HEK293 (cell line): ENCODE measurements around the gene HLA-DQB2.
"Not testable (repeated sequence)": the region's sequence is repeated elsewhere in the genome, so short reads cannot be mapped to it uniquely, and the experiment has no call there.

Source experiments
- CTCF ChIA-PET: fragments of 350-600 bp; formaldehyde crosslinking; extraction: SDS; loops from one replicate; lab custom pipeline; 2021; ENCODE audit warnings: antibody characterized with exemption; lab: Yijun Ruan, JAX
- POLR2A ChIA-PET: fragments of 300-600 bp; formaldehyde crosslinking; extraction: SDS; loops from one replicate; lab custom pipeline; 2020; ENCODE audit warnings: antibody characterized with exemption, inconsistent platforms; lab: Yijun Ruan, JAX
- H3K27ac ChIP-seq: fragments of 200-500 bp; sonication (Bioruptor generic); 2 replicates; pipeline ENCODE4 v1.5.1; 2014; ENCODE audit warnings: low read depth, low read length, control low read depth, inconsistent platforms; ENCODE audit errors: extremely low read depth
- H3K36me3 ChIP-seq, 2 experiments: fragments of 200-500 bp in 1 of 2; sonication (Bioruptor generic) in 1 of 2; 1 replicate in 1 of 2; 2 replicates in 1 of 2; pipeline ENCODE4 v1.5.1; 2014 to 2017; ENCODE audit warnings: inconsistent platforms in 2 of 2, low read length in 2 of 2; ENCODE audit not compliant: control insufficient read depth in 2 of 2, insufficient read depth in 1 of 2
- H3K4me1 ChIP-seq: fragments of 200-500 bp; sonication (Bioruptor generic); 2 replicates; pipeline ENCODE4 v1.5.1; 2014; ENCODE audit warnings: mild to moderate bottlenecking, low read length, inconsistent platforms; ENCODE audit not compliant: control insufficient read depth, insufficient read depth
- H3K4me3 ChIP-seq: 2 replicates; pipeline ENCODE4 v1.5.1; 2011; ENCODE audit warnings: low read depth, mild to moderate bottlenecking, control low read depth, low read length, moderate library complexity
- H3K9me3 ChIP-seq: fragments of 200-500 bp; sonication (Bioruptor generic); 2 replicates; pipeline ENCODE4 v1.5.1; 2014; ENCODE audit warnings: low read depth, low read length, inconsistent platforms; ENCODE audit not compliant: control insufficient read depth, insufficient read depth
- BCL11B ChIP-seq: fragments of 450-650 bp; formaldehyde crosslinking; IDR thresholded peaks from 2 replicates; pipeline ENCODE4 v1.5.1; 2016; ENCODE audit warnings: low read depth, missing biosample characterization, missing genetic modification characterization
- EGR2 ChIP-seq: fragments of 450-650 bp; formaldehyde crosslinking; IDR thresholded peaks from 2 replicates; pipeline ENCODE4 v1.5.1; 2016; ENCODE audit warnings: low read depth, missing biosample characterization, missing genetic modification characterization
- REPIN1 ChIP-seq: fragments of 450-650 bp; formaldehyde crosslinking; IDR thresholded peaks from 2 replicates; pipeline ENCODE4 v1.5.1; 2017; ENCODE audit warnings: missing biosample characterization, missing genetic modification characterization, low read depth
- SETDB1 ChIP-seq: IDR thresholded peaks from one replicate; pipeline ENCODE4 v1.6.1; 2017; ENCODE audit warnings: mild to moderate bottlenecking, low read length, moderate library complexity, mixed read lengths; ENCODE audit not compliant: insufficient read length
- SP2 ChIP-seq: fragments of 450-650 bp; formaldehyde crosslinking; IDR thresholded peaks from 2 replicates; pipeline ENCODE4 v1.5.1; 2016; ENCODE audit warnings: missing biosample characterization, missing genetic modification characterization
- WT1 ChIP-seq: fragments of 450-650 bp; formaldehyde crosslinking; IDR thresholded peaks from 2 replicates; pipeline ENCODE4 v1.5.1; 2016; ENCODE audit warnings: missing biosample characterization, missing genetic modification characterization
- ZNF114 ChIP-seq: fragments of 450-650 bp; formaldehyde crosslinking; IDR thresholded peaks from 2 replicates; pipeline ENCODE4 v1.5.0; 2017; ENCODE audit warnings: missing biosample characterization, missing genetic modification characterization
- ZNF157 ChIP-seq: fragments of 450-650 bp; formaldehyde crosslinking; IDR thresholded peaks from 2 replicates; pipeline ENCODE4 v1.5.1; 2016; ENCODE audit warnings: missing biosample characterization, missing genetic modification characterization
- ZNF202 ChIP-seq: fragments of 450-650 bp; formaldehyde crosslinking; IDR thresholded peaks from 2 replicates; pipeline ENCODE4 v1.5.1; 2016; ENCODE audit warnings: missing biosample characterization, missing genetic modification characterization, borderline replicate concordance
- ZNF248 ChIP-seq: fragments of 450-650 bp; formaldehyde crosslinking; IDR thresholded peaks from 2 replicates; pipeline ENCODE4 v1.5.1; 2017; ENCODE audit warnings: missing biosample characterization, missing genetic modification characterization
- ZNF274 ChIP-seq, 2 experiments: fragments of 200-500 bp in 1 of 2; fragments of 450-650 bp in 1 of 2; sonication (Bioruptor generic) in 1 of 2; formaldehyde crosslinking in 1 of 2; IDR thresholded peaks; 2 replicates each; pipeline versions ENCODE4 v1.5.1 to v1.6.1; 2014 to 2016; ENCODE audit warnings: borderline replicate concordance in 1 of 2, inconsistent platforms in 1 of 2, low read length in 1 of 2, missing biosample characterization in 1 of 2, missing genetic modification characterization in 1 of 2
- ZNF391 ChIP-seq: fragments of 450-650 bp; formaldehyde crosslinking; IDR thresholded peaks from 2 replicates; pipeline ENCODE4 v1.5.1; 2016; ENCODE audit warnings: low read depth, missing biosample characterization, missing genetic modification characterization, borderline replicate concordance
- ZNF398 ChIP-seq: fragments of 450-650 bp; formaldehyde crosslinking; IDR thresholded peaks from 2 replicates; pipeline ENCODE4 v1.5.1; 2017; ENCODE audit warnings: missing biosample characterization, missing genetic modification characterization
- ZNF423 ChIP-seq: fragments of 450-650 bp; formaldehyde crosslinking; IDR thresholded peaks from 2 replicates; pipeline ENCODE4 v1.5.1; 2016; ENCODE audit warnings: missing biosample characterization, missing genetic modification characterization
- ZNF488 ChIP-seq: fragments of 450-650 bp; formaldehyde crosslinking; IDR thresholded peaks from 2 replicates; pipeline ENCODE4 v1.5.1; 2016; ENCODE audit warnings: missing biosample characterization, missing genetic modification characterization
- ZNF514 ChIP-seq: fragments of 450-650 bp; formaldehyde crosslinking; IDR thresholded peaks from 2 replicates; pipeline ENCODE4 v1.5.1; 2016; ENCODE audit warnings: missing biosample characterization, missing genetic modification characterization
- ZNF529 ChIP-seq: fragments of 450-650 bp; formaldehyde crosslinking; IDR thresholded peaks from 2 replicates; pipeline ENCODE4 v1.5.1; 2017; ENCODE audit warnings: missing genetic modification characterization, missing biosample characterization; ENCODE audit not compliant: insufficient replicate concordance
- ZNF558 ChIP-seq: fragments of 450-650 bp; formaldehyde crosslinking; IDR thresholded peaks from 2 replicates; pipeline ENCODE4 v1.5.1; 2016; ENCODE audit warnings: missing biosample characterization, missing genetic modification characterization
- ZNF585B ChIP-seq: fragments of 450-650 bp; formaldehyde crosslinking; IDR thresholded peaks from 2 replicates; pipeline ENCODE4 v1.5.1; 2016; ENCODE audit warnings: missing biosample characterization, missing genetic modification characterization
- ZNF600 ChIP-seq: fragments of 450-650 bp; formaldehyde crosslinking; IDR thresholded peaks from 2 replicates; pipeline ENCODE4 v1.5.1; 2016; ENCODE audit warnings: missing biosample characterization, missing genetic modification characterization
- ZNF623 ChIP-seq: fragments of 450-650 bp; formaldehyde crosslinking; IDR thresholded peaks from 2 replicates; pipeline ENCODE4 v1.5.1; 2016; ENCODE audit warnings: missing biosample characterization, missing genetic modification characterization
- ZNF670 ChIP-seq: fragments of 450-650 bp; formaldehyde crosslinking; IDR thresholded peaks from 2 replicates; pipeline ENCODE4 v1.5.1; 2016; ENCODE audit warnings: missing biosample characterization, missing genetic modification characterization, low read depth
- ZNF768 ChIP-seq: fragments of 450-650 bp; formaldehyde crosslinking; IDR thresholded peaks from 2 replicates; pipeline ENCODE4 v1.5.1; 2018; ENCODE audit warnings: missing biosample characterization, mild to moderate bottlenecking, missing genetic modification characterization
- ZNF777 ChIP-seq: fragments of 450-650 bp; formaldehyde crosslinking; IDR thresholded peaks from 2 replicates; pipeline ENCODE4 v1.5.1; 2017; ENCODE audit warnings: missing biosample characterization, missing genetic modification characterization, borderline replicate concordance
- ZNF792 ChIP-seq: fragments of 450-650 bp; formaldehyde crosslinking; IDR thresholded peaks from 2 replicates; pipeline ENCODE4 v1.5.1; 2016; ENCODE audit warnings: missing biosample characterization, missing genetic modification characterization
- ZNF830 ChIP-seq: fragments of 450-650 bp; IDR thresholded peaks from 2 replicates; pipeline ENCODE4 v1.5.0; 2018; ENCODE audit warnings: missing biosample characterization, missing genetic modification characterization, low read depth, mild to moderate bottlenecking, moderate library complexity
- ZSCAN4 ChIP-seq: fragments of 450-650 bp; formaldehyde crosslinking; IDR thresholded peaks from 2 replicates; pipeline ENCODE4 v1.5.1; 2017; ENCODE audit warnings: missing biosample characterization, missing genetic modification characterization

Gene HLA-DQB2

GRCh38 chr6:32782923-32783322, 19.6 kb upstream of the HLA-DQB2 start:
- H3K36me3 ChIP-seq, H3K27ac ChIP-seq, H3K4me3 ChIP-seq, H3K4me1 ChIP-seq, POLR2A ChIA-PET, H3K9me3 ChIP-seq: not testable (repeated sequence)
- TF ChIP-seq ZNF558 (tag by site-specific recombination), result 0 out of 2 replicates have a peak, but pooled peaks have one; percentile 27
- TF ChIP-seq SETDB1, result peak; percentile 83
- peak; percentile 80 for TF ChIP-seq ZNF529 (tag by site-specific recombination)
- CTCF ChIA-PET, result interaction anchor here (0.6 to 11.3 kb wide), 4 partner anchors 9 to 367 kb away, joined by 3 to 179 read pairs (median 6); no protein-coding TSS in a partner anchor

- H3K9me3 ChIP-seq, result no peaks in the 10 kb centered on the region
- H3K4me3 ChIP-seq, result no peak overlapping the region
- ChIA-PET CTCF (interaction anchor here (1.2 kb wide), 1 partner anchor 156 kb away, joined by 3 read pairs; no protein-coding TSS in a partner anchor), POLR2A (no interaction called here)
- no peaks in the 10 kb centered on the region for H3K36me3 ChIP-seq
- no peak overlapping the region for H3K27ac ChIP-seq
- no peaks in the 10 kb centered on the region for H3K4me1 ChIP-seq
- TF ChIP-seq ZNF585B (tag by site-specific recombination) (peak; percentile 81), ZNF830 (tag by site-specific recombination) (no peak)
Measured at GRCh38 chr6:32779036-32779435, 15.7 kb upstream of the HLA-DQB2 start.

- Histone ChIP-seq H3K9me3 (no peaks in the 10 kb centered on the region), H3K36me3 (no peaks in the 10 kb centered on the region), H3K27ac (no peak overlapping the region), H3K4me3 (no peak overlapping the region), H3K4me1 (no peaks in the 10 kb centered on the region)
- ChIA-PET CTCF (no interaction called here), POLR2A (no interaction called here)
- TF ChIP-seq EGR2, result no peak
- TF ChIP-seq ZSCAN4 (tag by site-specific recombination), result no peak
- no peak for TF ChIP-seq SP2 (tag by site-specific recombination)
- TF ChIP-seq REPIN1, result no peak
- TF ChIP-seq ZNF600 (tag by site-specific recombination), result no peak
- no peak for TF ChIP-seq ZNF768 (tag by site-specific recombination)
- TF ChIP-seq ZNF423 (tag by site-specific recombination), result no peak
- no peak for TF ChIP-seq ZNF274 (IDR thresholded peaks at IDR 0.05; ENCODE audit: low read length)
- no peak for TF ChIP-seq ZNF274 (tag by site-specific recombination; IDR thresholded peaks at IDR 0.05; ENCODE audit: borderline replicate concordance)
- TF ChIP-seq ZNF248, result no peak
- TF ChIP-seq ZNF514 (tag by site-specific recombination), result no peak
- no peak for TF ChIP-seq ZNF114 (tag by site-specific recombination)
- TF ChIP-seq ZNF202 (tag by site-specific recombination), result no peak
- TF ChIP-seq ZNF792 (tag by site-specific recombination), result no peak
- TF ChIP-seq ZNF391 (tag by site-specific recombination), result no peak
Measured at GRCh38 chr6:32775071-32775470, 11.7 kb upstream of the HLA-DQB2 start.

- ChIA-PET CTCF (no interaction called here), POLR2A (no interaction called here)
- no peak overlapping the region for H3K27ac ChIP-seq
- TF ChIP-seq ZNF514 (tag by site-specific recombination), result no peak
- TF ChIP-seq ZNF488 (tag by site-specific recombination), result no peak
- TF ChIP-seq WT1, result no peak
- TF ChIP-seq ZNF670 (tag by site-specific recombination), result no peak
- TF ChIP-seq ZNF157 (tag by site-specific recombination), result no peak
- no peak for TF ChIP-seq ZNF398 (tag by site-specific recombination)
- TF ChIP-seq ZNF777, result no peak
- no peak for TF ChIP-seq BCL11B
- TF ChIP-seq ZNF623, result no peak
Measured at GRCh38 chr6:32774426-32774825, 11.1 kb upstream of the HLA-DQB2 start.

More at GRCh38 chr6:32774426-32774825, 11.1 kb upstream of the HLA-DQB2 start:
- no peaks in the 10 kb centered on the region for H3K9me3 ChIP-seq
- H3K4me3 ChIP-seq, result no peak overlapping the region
- no peaks in the 10 kb centered on the region for H3K4me1 ChIP-seq
- no peaks in the 10 kb centered on the region for H3K36me3 ChIP-seq
